ENCODE measurements around the gene STIM2.

GRCh38 chr4:26826721-26827120 is 33.9 kb upstream of the STIM2 start:
- TF ChIP-seq CTCF (IDR thresholded peaks at IDR 0.05) (no peak), EZH2 (IDR thresholded peaks at IDR 0.05) (no peak)

All from neural progenitor cell (in vitro differentiated cells).